Activated CD4-positive, alpha-beta T cell treated with anti-CD3 and anti-CD28 coated beads, Interleukin-2, amount 10 ng/mL, durations not matched to agents 24 days and 14 days (primary cell): ENCODE results near the gene GPR153. TPM values are rescaled to one million over a fixed set of nuclear protein-coding genes. Genes with fewer than 3 reads are reported as not detected.

Experiments used
- DNase-seq: peaks from one replicate; pipeline ENCODE4 v3.0.0; 2022
- H3K27ac Mint-ChIP-seq: one replicate; pipeline ENCODE4 v1.8.0; 2022; ENCODE audit warnings: mild to moderate bottlenecking, mixed read lengths
- H3K27me3 Mint-ChIP-seq: one replicate; pipeline ENCODE4 v1.8.0; 2022; ENCODE audit warnings: mixed read lengths
- H3K36me3 Mint-ChIP-seq: one replicate; pipeline ENCODE4 v1.8.0; 2022; ENCODE audit warnings: low read depth, mild to moderate bottlenecking, mixed read lengths
- H3K4me1 Mint-ChIP-seq: one replicate; pipeline ENCODE4 v1.8.0; 2021; ENCODE audit warnings: mixed read lengths
- H3K4me3 Mint-ChIP-seq: one replicate; pipeline ENCODE4 v1.8.0; 2022; ENCODE audit warnings: mild to moderate bottlenecking, moderate library complexity, mixed read lengths
- H3K9me3 Mint-ChIP-seq: one replicate; pipeline ENCODE4 v1.8.0; 2021; ENCODE audit warnings: mixed read lengths
- intact Hi-C: fragments of 100-400 bp; cut with micrococcal nuclease; formaldehyde crosslinking; loops from one replicate; pipeline ENCODE4 v1.15.1; 2023
- total RNA-seq: library from RNA; stranded (reverse); gene quantifications from 2 replicates; pipeline ENCODE4 v1.2.3, GENCODE V29; 2022

GPR153 gene
- total RNA-seq, 1 donor from 2014 or later, result 1.7 TPM

GRCh38 chr1:6209661-6210580 lies 51.0 kb downstream of the GPR153 start:
- DNase-seq, result peak; percentile 75
- Mint-ChIP-seq H3K27me3 (no peaks in the 10 kb centered on the region), H3K4me1 (peaks cover 16% of the 10 kb centered on the region), H3K4me3 (peak overlapping the region; percentile 64), H3K9me3 (no peaks in the 10 kb centered on the region), H3K27ac (no peak overlapping the region), H3K36me3 (peaks cover 33% of the 10 kb centered on the region)
- intact Hi-C loops, result loop anchor here (5.0 kb wide), 3 partner anchors 182 to 392 kb away; partner anchors contain the start of genes ACOT7 and KLHL21

- H3K4me3 Mint-ChIP-seq, result peak overlapping the region; percentile 64
- DNase-seq, result peak; percentile 76
- intact Hi-C loops, result loop anchor here (1.0 to 5.0 kb wide), 4 partner anchors 10 to 393 kb away; partner anchors contain the start of genes ACOT7, KLHL21 and RPL22
These were observed 51.9 kb downstream of the GPR153 start for GRCh38 chr1:6208723-6209660.

GRCh38 chr1:6207921-6208320 lies 53.0 kb downstream of the GPR153 start:
- Mint-ChIP-seq H3K27ac (no peak overlapping the region), H3K36me3 (peaks cover 22% of the 10 kb centered on the region), H3K9me3 (no peaks in the 10 kb centered on the region), H3K4me1 (peaks cover 19% of the 10 kb centered on the region), H3K4me3 (no peak overlapping the region), H3K27me3 (no peaks in the 10 kb centered on the region)
- DNase-seq, result peak; percentile 53
- intact Hi-C loops, result loop anchor here (1.0 to 5.0 kb wide), 4 partner anchors 9 to 394 kb away; partner anchors contain the start of genes ACOT7, KLHL21 and RPL22

More at GRCh38 chr1:6208723-6209660, 51.9 kb downstream of the GPR153 start:
- Mint-ChIP-seq H3K36me3 (peaks cover 29% of the 10 kb centered on the region), H3K27me3 (no peaks in the 10 kb centered on the region), H3K9me3 (no peaks in the 10 kb centered on the region), H3K27ac (no peak overlapping the region), H3K4me1 (peaks cover 19% of the 10 kb centered on the region)

- no peaks in the 10 kb centered on the region for H3K27me3 Mint-ChIP-seq
- H3K9me3 Mint-ChIP-seq, result no peaks in the 10 kb centered on the region
- DNase-seq, result peak; percentile 60
- peak overlapping the region; percentile 56 for H3K27ac Mint-ChIP-seq
- H3K4me1 Mint-ChIP-seq, result peaks cover 18% of the 10 kb centered on the region
- intact Hi-C loops, result loop anchor here (5.0 kb wide), 3 partner anchors 180 to 395 kb away; partner anchors contain the start of genes ACOT7 and KLHL21
- peaks cover 17% of the 10 kb centered on the region for H3K36me3 Mint-ChIP-seq
- peak overlapping the region; percentile 85 for H3K4me3 Mint-ChIP-seq
These were observed 53.6 kb downstream of the GPR153 start for GRCh38 chr1:6207075-6207885.

GRCh38 chr1:6206520-6206855 lies 54.4 kb downstream of the GPR153 start:
- Mint-ChIP-seq H3K36me3 (peaks cover 12% of the 10 kb centered on the region), H3K9me3 (no peaks in the 10 kb centered on the region), H3K27ac (peak overlapping the region; percentile 56), H3K4me1 (peaks cover 16% of the 10 kb centered on the region), H3K4me3 (peak overlapping the region; percentile 85), H3K27me3 (no peaks in the 10 kb centered on the region)
- DNase-seq, result no peak
- intact Hi-C loops, result loop anchor here (1.0 to 5.0 kb wide), 4 partner anchors 29 to 396 kb away; partner anchors contain the start of genes ACOT7, ICMT and KLHL21

GRCh38 chr1:6205849-6206519 lies 54.9 kb downstream of the GPR153 start, which contains the start of gene RNF207:
TSS of gene RNF207 (plus strand) at chr1:6206119. CDS start at chr1:6206536, 417 bp downstream.
- peak within 1 kb of the TSS; percentile 82 for H3K27ac Mint-ChIP-seq
- H3K27me3 Mint-ChIP-seq, result no peaks in the 10 kb centered on the region
- intact Hi-C loops, result loop anchor here (1.0 to 5.0 kb wide), 4 partner anchors 29 to 396 kb away; partner anchors contain the start of genes ACOT7, ICMT and KLHL21
- peaks cover 17% of the 10 kb centered on the region for H3K4me1 Mint-ChIP-seq
- DNase-seq, result peak; percentile 94
- peaks cover 12% of the 10 kb centered on the region for H3K36me3 Mint-ChIP-seq
- H3K9me3 Mint-ChIP-seq, result no peaks in the 10 kb centered on the region
- H3K4me3 Mint-ChIP-seq, result peak within 1 kb of the TSS; percentile 85

GRCh38 chr1:6202256-6202655 lies 58.6 kb downstream of the GPR153 start:
- Mint-ChIP-seq H3K36me3 (peaks cover 17% of the 10 kb centered on the region), H3K9me3 (peaks cover 6% of the 10 kb centered on the region), H3K4me1 (peaks cover 36% of the 10 kb centered on the region), H3K4me3 (no peak overlapping the region), H3K27me3 (no peaks in the 10 kb centered on the region), H3K27ac (no peak overlapping the region)
- intact Hi-C loops, result no loop called here
- no peak for DNase-seq

- peaks cover 6% of the 10 kb centered on the region for H3K9me3 Mint-ChIP-seq
- peak overlapping the region; percentile 88 for H3K4me3 Mint-ChIP-seq
- intact Hi-C loops, result no loop called here
- no peak for DNase-seq
- peaks cover 42% of the 10 kb centered on the region for H3K4me1 Mint-ChIP-seq
- peak overlapping the region; percentile 85 for H3K27ac Mint-ChIP-seq
- peaks cover 31% of the 10 kb centered on the region for H3K36me3 Mint-ChIP-seq
- no peaks in the 10 kb centered on the region for H3K27me3 Mint-ChIP-seq
These were observed 60.6 kb downstream of the GPR153 start for GRCh38 chr1:6200188-6200809.

GRCh38 chr1:6199298-6200187 lies 61.4 kb downstream of the GPR153 start, which contains the start of gene RPL22:
TSS of gene RPL22 (minus strand) at chr1:6199595. CDS start at chr1:6199573, 22 bp downstream.
- H3K9me3 Mint-ChIP-seq, result peaks cover 6% of the 10 kb centered on the region
- no peaks in the 10 kb centered on the region for H3K27me3 Mint-ChIP-seq
- H3K27ac Mint-ChIP-seq, result peak within 1 kb of the TSS; percentile 85
- peaks cover 33% of the 10 kb centered on the region for H3K36me3 Mint-ChIP-seq
- peak; percentile 99 for DNase-seq
- intact Hi-C loops, result loop anchor here (1.0 to 5.0 kb wide), 3 partner anchors 9 to 207 kb away; partner anchors contain the start of genes ICMT and NPHP4
- peaks cover 37% of the 10 kb centered on the region for H3K4me1 Mint-ChIP-seq
- H3K4me3 Mint-ChIP-seq, result peak within 1 kb of the TSS; percentile 88

- Mint-ChIP-seq H3K27ac (peak overlapping the region; percentile 85), H3K9me3 (peaks cover 6% of the 10 kb centered on the region), H3K4me3 (peak overlapping the region; percentile 88), H3K27me3 (no peaks in the 10 kb centered on the region), H3K4me1 (peaks cover 36% of the 10 kb centered on the region), H3K36me3 (peaks cover 37% of the 10 kb centered on the region)
- DNase-seq, result peak; percentile 83
- intact Hi-C loops, result loop anchor here (1.0 to 5.0 kb wide), 3 partner anchors 10 to 206 kb away; partner anchors contain the start of genes ICMT and NPHP4
These were observed 62.1 kb downstream of the GPR153 start for GRCh38 chr1:6198646-6199297.
